ENCODE measurements around the gene RNF115. TPM values are rescaled to one million over a fixed set of nuclear protein-coding genes. Genes with fewer than 3 reads are reported as not detected.
A peak's percentile ranks its signal among the peaks of the same experiment; 100 is the strongest.

RNF115 gene
- polyA plus RNA-seq, 1 of the 3 experiments (the other 2 are of a cell fraction), result 4.8 TPM

- Histone ChIP-seq H3K9me3 (no peaks in the 10 kb centered on the region), H3K9me2 (no peaks in the 10 kb centered on the region), H3K4me2 (peak overlapping the region; percentile 76; the same call in 1 of the 2 replicates), H2AFZ (ENCODE audit: low read depth) (no peak overlapping the region), H3F3A (replicated peaks; ENCODE audit: insufficient read depth) (peaks cover 32% of the 10 kb centered on the region), H3K79me2 (ENCODE audit: insufficient read depth) (no peaks in the 10 kb centered on the region), H3K36me3 (replicated peaks in 1 of 2; ENCODE audit: control insufficient read depth in 1 of 2, insufficient read depth in 2 of 2, low read length in 1 of 2) (peaks cover 31 to 51% of the 10 kb centered on the region in 2 experiments), H3K27me3 (ENCODE audit: insufficient read depth) (no peaks in the 10 kb centered on the region), H4K20me1 (ENCODE audit: insufficient read depth) (no peaks in the 10 kb centered on the region), H3K4me3 (ENCODE audit: low read depth in 2 of 2, low read length in 1 of 2) (no peak overlapping the region), H3K9ac (no peak overlapping the region), H3K27ac (ENCODE audit: low read depth in 2 of 2, low read length in 1 of 2) (peak overlapping the region; percentile 92 to 96; a peak in 3 of 4 replicates), H3K4me1 (ENCODE audit: control insufficient read depth in 1 of 2, insufficient read depth in 2 of 2, low read depth in 1 of 2, low read length in 1 of 2) (peaks cover 10 to 31% of the 10 kb centered on the region in 2 experiments)
- peak; percentile 22; the same call in 1 of the 2 replicates for TF ChIP-seq PBX3 (IDR thresholded peaks at IDR 0.05)
- TF ChIP-seq RCOR1 (IDR thresholded peaks at IDR 0.05; ENCODE audit: low read length), result no peak
- TF ChIP-seq RAD21 (IDR thresholded peaks at IDR 0.05; ENCODE audit: low read length), result no peak
- ChIA-PET CTCF (interaction anchor here (1.2 to 1.7 kb wide), 3 partner anchors 27 to 30 kb away, joined by 3 to 8 read pairs (median 4); no protein-coding TSS in a partner anchor), POLR2A (no interaction called here)
- 52% methylated on average over 5 of the region's 5 CpGs for WGBS (ENCODE audit: low lambda C conversion rate)
- DNase-seq, result no peak
Observed at GRCh38 chr1:145750426-145750825, 73.5 kb downstream of the RNF115 start.

GRCh38 chr1:145747398-145748247, 76.3 kb downstream of the RNF115 start:
- H3F3A ChIP-seq (replicated peaks; ENCODE audit: insufficient read depth), result peaks cover 21% of the 10 kb centered on the region
- no peaks in the 10 kb centered on the region for H3K79me2 ChIP-seq (ENCODE audit: insufficient read depth)
- H3K4me3 ChIP-seq (ENCODE audit: low read depth in 2 of 2, low read length in 1 of 2), result no peak overlapping the region
- no peaks in the 10 kb centered on the region for H4K20me1 ChIP-seq (ENCODE audit: insufficient read depth)
- no peaks in the 10 kb centered on the region for H3K27me3 ChIP-seq (ENCODE audit: insufficient read depth)
- H2AFZ ChIP-seq (ENCODE audit: low read depth), result no peak overlapping the region
- CTCF ChIA-PET, result interaction anchor here (1.2 kb wide), 1 partner anchor 26 kb away, joined by 3 read pairs; no protein-coding TSS in a partner anchor
- no peaks in the 10 kb centered on the region for H3K9me3 ChIP-seq
- POLR2A ChIA-PET, result interaction anchor here (1.0 kb wide), 1 partner anchor 39 kb away, joined by 3 read pairs; no protein-coding TSS in a partner anchor
- peaks cover 45 to 68% of the 10 kb centered on the region in 2 experiments for H3K36me3 ChIP-seq (replicated peaks in 1 of 2; ENCODE audit: control insufficient read depth in 1 of 2, insufficient read depth in 2 of 2, low read length in 1 of 2)
- no peak overlapping the region for H3K4me2 ChIP-seq
- WGBS (ENCODE audit: low lambda C conversion rate), result 95% methylated on average over 9 of the region's 9 CpGs
- no peaks in the 10 kb centered on the region for H3K9me2 ChIP-seq
- H3K4me1 ChIP-seq (ENCODE audit: control insufficient read depth in 1 of 2, insufficient read depth in 2 of 2, low read depth in 1 of 2, low read length in 1 of 2), result peaks cover 10 to 27% of the 10 kb centered on the region in 2 experiments
- no peak overlapping the region for H3K9ac ChIP-seq
- H3K27ac ChIP-seq (ENCODE audit: low read depth in 2 of 2, low read length in 1 of 2), result no peak overlapping the region
- no peak for DNase-seq
- TF ChIP-seq USF1 (IDR thresholded peaks at IDR 0.05; ENCODE audit: borderline replicate concordance, low read depth), result no peak
- no peak for TF ChIP-seq ZBTB33 (IDR thresholded peaks at IDR 0.05; ENCODE audit: borderline replicate concordance, low read depth)
- no peak for TF ChIP-seq FOXJ3 (CRISPR knock-in tag; IDR thresholded peaks at IDR 0.05)
- no peak for TF ChIP-seq PBX3 (IDR thresholded peaks at IDR 0.05)
- TF ChIP-seq RCOR1 (IDR thresholded peaks at IDR 0.05; ENCODE audit: low read length), result no peak
- no peak for TF ChIP-seq FOXM1 (IDR thresholded peaks at IDR 0.05; ENCODE audit: low read depth)
- TF ChIP-seq MAX (IDR thresholded peaks at IDR 0.05; ENCODE audit: low read depth), result no peak
- no peak for TF ChIP-seq RXRA (IDR thresholded peaks at IDR 0.05; ENCODE audit: borderline replicate concordance, low read depth)
- TF ChIP-seq EP300 (IDR thresholded peaks at IDR 0.05; ENCODE audit: borderline replicate concordance in 1 of 2, low read depth in 1 of 2, low read length in 1 of 2), result no peak
- TF ChIP-seq RFX5 (IDR thresholded peaks at IDR 0.05; ENCODE audit: low read length), result no peak
- TF ChIP-seq FOSL2 (IDR thresholded peaks at IDR 0.05; ENCODE audit: borderline replicate concordance, low read depth), result no peak
- no peak for TF ChIP-seq YY1 (IDR thresholded peaks at IDR 0.05; ENCODE audit: low read depth)
